GM13976 (cell line): Measurements from ENCODE around the gene STK39.

Source experiments
- DNase-seq: peaks from one replicate; pipeline ENCODE4 v3.0.0; 2012; ENCODE audit warnings: low spot score
- CTCF ChIP-seq: IDR thresholded peaks from 2 replicates; pipeline ENCODE4 v1.5.1; 2012; ENCODE audit warnings: borderline replicate concordance, mild to moderate bottlenecking; ENCODE audit not compliant: insufficient read depth; ENCODE audit errors: extremely low read depth, missing control alignments, control extremely low read depth
- in situ Hi-C: fragments of 300-500 bp; cut with MboI; formaldehyde crosslinking; loops from one replicate; pipeline ENCODE4 v1.12.0; 2022; ENCODE audit warnings: low sequenced_read_pairs, mixed read lengths, inconsistent platforms; ENCODE audit not compliant: unreplicated experiment

STK39 gene

GRCh38 chr2:168114619-168115018, 132.8 kb downstream of the STK39 start:
- no peak for TF ChIP-seq CTCF
- in situ Hi-C loops: loop anchor here (10.0 to 25.0 kb wide), 3 partner anchors 150 to 1577 kb away; no protein-coding TSS in a partner anchor

GRCh38 chr2:168114040-168114439, 133.4 kb downstream of the STK39 start:
- in situ Hi-C loops: loop anchor here (10.0 to 25.0 kb wide), 3 partner anchors 149 to 1577 kb away; no protein-coding TSS in a partner anchor

More at GRCh38 chr2:168114619-168115018, 132.8 kb downstream of the STK39 start:
- no peak for DNase-seq

GRCh38 chr2:168107322-168107721, 140.1 kb downstream of the STK39 start:
- in situ Hi-C loops: loop anchor here (25.0 kb wide), 2 partner anchors 545 to 1570 kb away; no protein-coding TSS in a partner anchor
- no peak for DNase-seq
- TF ChIP-seq CTCF: no peak

More at GRCh38 chr2:168114040-168114439, 133.4 kb downstream of the STK39 start:
- no peak for DNase-seq
- no peak for TF ChIP-seq CTCF

- TF ChIP-seq CTCF: no peak
- DNase-seq: no peak
- in situ Hi-C loops: loop anchor here (25.0 kb wide), 2 partner anchors 543 to 1568 kb away; no protein-coding TSS in a partner anchor
Observed at GRCh38 chr2:168105127-168105683, 142.2 kb downstream of the STK39 start.

- no peak for DNase-seq
- in situ Hi-C loops: no loop called here
- TF ChIP-seq CTCF: no peak
Observed at GRCh38 chr2:168097431-168097830, 150.0 kb downstream of the STK39 start.

- DNase-seq: no peak
- in situ Hi-C loops: no loop called here
- TF ChIP-seq CTCF: no peak
Observed at GRCh38 chr2:168096158-168096557, 151.2 kb downstream of the STK39 start.

GRCh38 chr2:168091986-168092385, 155.4 kb downstream of the STK39 start:
- DNase-seq: no peak
- in situ Hi-C loops: no loop called here
- no peak for TF ChIP-seq CTCF
